ENCODE results near the gene SETD3. TPM values are rescaled to one million over a fixed set of nuclear protein-coding genes. Genes with fewer than 3 reads are reported as not detected.
A peak's percentile ranks its signal among the peaks of the same experiment; 100 is the strongest.

Gene SETD3
- total and polyA plus RNA-seq, 10 of the 15 experiments (the other 5 are each of a cell fraction or from before 2014, with no cell fraction given) = 11.3 to 44.2 (median 36.5) TPM

GRCh38 chr14:99524804-99525698 is 44.4 kb upstream of the SETD3 start:
- Histone ChIP-seq H2AFZ (ENCODE audit: control insufficient read depth, low read depth, low read length) (no peak overlapping the region), H3K9ac (ENCODE audit: control insufficient read depth, insufficient read depth, low read length) (no peak overlapping the region), H3K27ac (ENCODE audit: control insufficient read depth, insufficient read depth) (no peak overlapping the region), H3K4me3 (no peak overlapping the region), H3K36me3 (ENCODE audit: control insufficient read depth in 2 of 2, insufficient read depth in 2 of 2, low read length in 1 of 2) (no peaks in the 10 kb centered on the region), H4K20me1 (ENCODE audit: control insufficient read depth, insufficient read depth) (no peaks in the 10 kb centered on the region), H3K9me3 (replicated peaks; ENCODE audit: control insufficient read depth, insufficient read depth, low read length) (no peaks in the 10 kb centered on the region), H3K27me3 (replicated peaks in 1 of 2; ENCODE audit: control insufficient read depth in 2 of 2, insufficient read depth in 2 of 2, low read length in 1 of 2) (no peaks in the 10 kb centered on the region), H3K79me2 (ENCODE audit: control insufficient read depth, insufficient read depth, low read length) (no peaks in the 10 kb centered on the region), H3K4me2 (ENCODE audit: control insufficient read depth, insufficient read depth) (no peak overlapping the region), H3K4me1 (ENCODE audit: control insufficient read depth, insufficient read depth, low read length) (no peaks in the 10 kb centered on the region)
- FAIRE-seq = no peak
- WGBS (ENCODE audit: insufficient coverage, insufficient replicate concordance, low lambda C conversion rate, missing lambda C conversion rate) = 17% methylated on average over 11 of the region's 17 CpGs
- ATAC-seq = peak; percentile 47
- in situ Hi-C loops (cut with MboI) (loop anchor here (5.0 kb wide), 2 partner anchors 97 to 357 kb away; no protein-coding TSS in a partner anchor), intact Hi-C loops (cut with micrococcal nuclease; ENCODE audit: unreplicated experiment) (no loop called here)
- RAD21 ChIA-PET (ENCODE audit: unreplicated experiment) = interaction anchor here (0.6 to 1.9 kb wide), 2 partner anchors 70 to 104 kb away, joined by 3 to 6 read pairs; no protein-coding TSS in a partner anchor
- TF ChIP-seq YY1 (IDR thresholded peaks at IDR 0.05; ENCODE audit: low read depth, low read length) (no peak), CTCF (IDR thresholded peaks at IDR 0.05 in 2 of 3, conservative IDR thresholded peaks at IDR 0.05 in 1 of 3; ENCODE audit: control insufficient read depth in 2 of 3, extremely low read depth in 1 of 3, insufficient read depth in 1 of 3, low read depth in 3 of 3, low read length in 3 of 3) (peak in 2 of 3 experiments; percentile 18 to 22; a peak in 1 of 6 replicates), CBX5 (IDR thresholded peaks at IDR 0.05; ENCODE audit: low read depth) (no peak), POLR2A (IDR thresholded peaks at IDR 0.05; ENCODE audit: low read depth, low read length) (no peak), ZNF217 (IDR thresholded peaks at IDR 0.05) (no peak)
- POLR2A ChIA-PET = no interaction called here
- CTCF ChIA-PET = interaction anchor here (0.7 to 1.4 kb wide), 3 partner anchors 98 to 103 kb away, joined by 3 to 6 read pairs (median 3); no protein-coding TSS in a partner anchor
- DNase-seq (ENCODE audit: low read depth, low spot score) = no peak
- no TSS peak for BruUV-seq (replicated peaks)
- SMC1A ChIA-PET (ENCODE audit: uncharacterized antibody, unreplicated experiment) = interaction anchor here (0.7 kb wide), 1 partner anchor 8 kb away, joined by 3 read pairs; no protein-coding TSS in a partner anchor

Data from GM12878 (cell line).